ENCODE measurements around the gene AMFR.

The AMFR gene

GRCh38 chr16:56425439-56425832 is at the start of gene AMFR:
Gene AMFR, minus strand, starts transcription at chr16:56425545. Its CDS starts 218 bp downstream, at chr16:56425327.
- peak; percentile 33 for DNase-seq (ENCODE audit: low read depth)

GRCh38 chr16:56470666-56471065 is 45.3 kb upstream of the AMFR start:
- no peak for DNase-seq (ENCODE audit: low read depth)

- DNase-seq (ENCODE audit: low read depth) = no peak
These were observed 44.9 kb upstream of the AMFR start for GRCh38 chr16:56470232-56470631.

- DNase-seq (ENCODE audit: low read depth) = no peak
These were observed 44.4 kb upstream of the AMFR start for GRCh38 chr16:56469748-56470147.

GRCh38 chr16:56468800-56469199 is 43.5 kb upstream of the AMFR start:
- no peak for DNase-seq (ENCODE audit: low read depth)

- DNase-seq (ENCODE audit: low read depth) = no peak
These were observed 41.0 kb upstream of the AMFR start for GRCh38 chr16:56466344-56466743.

GRCh38 chr16:56463153-56463552 is 37.8 kb upstream of the AMFR start:
- no peak for DNase-seq (ENCODE audit: low read depth)

- no peak for DNase-seq (ENCODE audit: low read depth)
These were observed 36.9 kb upstream of the AMFR start for GRCh38 chr16:56462064-56462796.

- no peak for DNase-seq (ENCODE audit: low read depth)
These were observed 34.8 kb upstream of the AMFR start for GRCh38 chr16:56460101-56460500.

- no peak for DNase-seq (ENCODE audit: low read depth)
These were observed 32.7 kb upstream of the AMFR start for GRCh38 chr16:56457927-56458470.

GRCh38 chr16:56451753-56452689 is 26.7 kb upstream of the AMFR start:
- no peak for DNase-seq (ENCODE audit: low read depth)

- DNase-seq (ENCODE audit: low read depth) = peak; percentile 86
These were observed 25.8 kb upstream of the AMFR start, which contains the start of the genes NUDT21 and OGFOD1 for GRCh38 chr16:56450986-56451752. Gene NUDT21, minus strand, starts transcription at chr16:56451332. Its CDS starts 130 bp downstream, at chr16:56451202. Gene OGFOD1, plus strand, starts transcription at chr16:56451554. Its CDS starts 59 bp downstream, at chr16:56451613.

- DNase-seq (ENCODE audit: low read depth) = no peak
These were observed 25.1 kb upstream of the AMFR start for GRCh38 chr16:56450275-56450985.

GRCh38 chr16:56448005-56448404 is 22.7 kb upstream of the AMFR start:
- no peak for DNase-seq (ENCODE audit: low read depth)

- DNase-seq (ENCODE audit: low read depth) = no peak
These were observed 21.9 kb upstream of the AMFR start for GRCh38 chr16:56447286-56447685.

- no peak for DNase-seq (ENCODE audit: low read depth)
These were observed 12.7 kb upstream of the AMFR start for GRCh38 chr16:56438038-56438437.

GRCh38 chr16:56436258-56436657 is 10.9 kb upstream of the AMFR start:
- DNase-seq (ENCODE audit: low read depth) = no peak

- no peak for DNase-seq (ENCODE audit: low read depth)
These were observed 2.7 kb upstream of the AMFR start for GRCh38 chr16:56428091-56428490.

GRCh38 chr16:56426585-56426984 is 1.2 kb upstream of the AMFR start:
- no peak for DNase-seq (ENCODE audit: low read depth)

- DNase-seq (ENCODE audit: low read depth) = peak; percentile 11
These were observed 430 bp downstream of the AMFR start for GRCh38 chr16:56424791-56425438.

- no peak for DNase-seq (ENCODE audit: low read depth)
These were observed 961 bp downstream of the AMFR start for GRCh38 chr16:56424404-56424764.

Data from activated gamma-delta T cell treated with anti-CD3 and anti-CD28 coated beads, Interleukin-2, amount 50 U/mL, for 16 hours (primary cell).